Skeletal muscle satellite cell (primary cell): Measurements from ENCODE around the gene CCDC9B.

Experiments
- H3K27me3 ChIP-seq: 2 replicates; pipeline ENCODE4 v1.7.0; 2013; ENCODE audit warnings: low read length; ENCODE audit not compliant: control insufficient read depth, insufficient read depth
- H3K36me3 ChIP-seq: 2 replicates; pipeline ENCODE4 v1.7.0; 2013; ENCODE audit warnings: mild to moderate bottlenecking, control low read depth, low read length; ENCODE audit not compliant: insufficient read depth
- H3K4me1 ChIP-seq: 2 replicates; pipeline ENCODE4 v1.7.0; 2013; ENCODE audit warnings: low read length; ENCODE audit not compliant: control insufficient read depth, insufficient read depth
- H3K4me2 ChIP-seq: 2 replicates; pipeline ENCODE4 v1.7.0; 2013; ENCODE audit warnings: mild to moderate bottlenecking, low read length
- H3K4me3 ChIP-seq: 2 replicates; pipeline ENCODE4 v1.7.0; 2013; ENCODE audit warnings: low read length
- H3K9ac ChIP-seq: 2 replicates; pipeline ENCODE4 v1.7.0; 2013; ENCODE audit warnings: mild to moderate bottlenecking, low read depth, low read length, moderate library complexity
- H3K9me3 ChIP-seq: replicated peaks from 2 replicates; pipeline ENCODE4 v1.7.0; 2013; ENCODE audit warnings: mild to moderate bottlenecking, control low read depth, low read length

Gene CCDC9B

DNA sequence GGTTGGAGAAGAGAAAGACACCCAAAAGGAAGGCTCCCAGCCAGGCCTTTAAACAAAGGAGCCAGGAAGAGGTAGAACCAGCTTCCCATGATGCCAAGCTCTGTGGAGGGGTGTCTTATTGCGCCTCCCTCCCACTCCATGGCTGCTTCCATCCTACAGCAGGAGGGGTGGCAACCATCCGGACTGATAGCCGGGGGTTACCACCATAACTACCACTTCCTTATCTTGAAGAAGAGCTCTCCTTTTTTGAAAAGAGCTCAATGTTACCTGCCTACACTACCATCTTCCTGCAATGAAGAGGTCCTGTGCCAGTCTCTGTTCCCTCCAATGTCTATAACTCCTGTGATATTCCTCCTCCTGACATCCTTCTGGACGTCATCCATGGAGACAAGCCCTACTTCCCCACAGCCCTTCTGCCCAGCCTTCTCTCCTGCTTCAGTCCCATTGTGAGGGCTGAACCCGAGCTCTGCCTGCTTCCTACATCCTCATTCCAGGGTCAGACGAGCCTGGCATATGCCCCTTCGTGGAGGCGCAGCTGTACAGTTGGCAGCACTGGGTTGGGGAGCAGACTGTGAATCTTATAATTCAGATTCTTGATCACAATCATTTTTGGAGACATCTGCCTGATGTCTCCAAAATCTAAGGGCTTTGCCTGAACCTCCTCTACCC is 8.5 kb downstream of the CCDC9B start:
- Histone ChIP-seq H3K4me3 (no peak overlapping the region), H3K36me3 (peaks cover 26% of the 10 kb centered on the region), H3K27me3 (no peaks in the 10 kb centered on the region), H3K9me3 (no peaks in the 10 kb centered on the region), H3K4me1 (peaks cover 24% of the 10 kb centered on the region), H3K4me2 (no peak overlapping the region), H3K9ac (no peak overlapping the region)

GRCh38 chr15:40331637-40332036 is 9.1 kb downstream of the CCDC9B start:
- Histone ChIP-seq H3K27me3 (no peaks in the 10 kb centered on the region), H3K4me2 (no peak overlapping the region), H3K9ac (no peak overlapping the region), H3K36me3 (peaks cover 20% of the 10 kb centered on the region), H3K9me3 (no peaks in the 10 kb centered on the region), H3K4me1 (peaks cover 23% of the 10 kb centered on the region), H3K4me3 (no peak overlapping the region)

DNA sequence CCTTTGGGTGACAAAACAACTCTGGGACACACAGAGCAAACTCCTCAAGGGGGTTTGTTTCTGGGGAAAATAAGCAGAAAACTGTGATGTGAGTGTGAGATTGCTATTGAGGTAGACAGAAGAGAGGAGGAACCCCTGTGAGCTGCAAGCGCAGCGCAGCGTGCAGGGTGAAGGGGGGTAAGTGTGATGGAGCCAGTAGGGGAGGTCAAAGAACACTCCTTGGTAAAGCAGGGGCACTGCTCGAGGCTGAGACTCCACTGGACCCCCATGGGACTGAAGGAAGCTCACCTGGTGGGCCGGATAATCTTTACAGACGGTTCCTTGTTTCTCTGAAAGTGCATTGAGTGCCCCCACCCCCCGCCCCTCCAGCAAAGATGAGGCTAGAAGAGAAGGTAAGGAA is 9.7 kb downstream of the CCDC9B start:
- Histone ChIP-seq H3K9ac (no peak overlapping the region), H3K4me3 (no peak overlapping the region), H3K4me1 (peaks cover 23% of the 10 kb centered on the region), H3K36me3 (peaks cover 14% of the 10 kb centered on the region), H3K9me3 (no peaks in the 10 kb centered on the region), H3K27me3 (no peaks in the 10 kb centered on the region), H3K4me2 (no peak overlapping the region)

GRCh38 chr15:40330368-40330836 is 10.3 kb downstream of the CCDC9B start:
- Histone ChIP-seq H3K4me3 (no peak overlapping the region), H3K4me2 (no peak overlapping the region), H3K9me3 (no peaks in the 10 kb centered on the region), H3K9ac (no peak overlapping the region), H3K36me3 (peaks cover 8% of the 10 kb centered on the region), H3K27me3 (no peaks in the 10 kb centered on the region), H3K4me1 (peaks cover 23% of the 10 kb centered on the region)

GRCh38 chr15:40329804-40330203 is 10.9 kb downstream of the CCDC9B start:
- Histone ChIP-seq H3K4me2 (no peak overlapping the region), H3K27me3 (no peaks in the 10 kb centered on the region), H3K9ac (no peak overlapping the region), H3K36me3 (peaks cover 2% of the 10 kb centered on the region), H3K4me1 (peaks cover 27% of the 10 kb centered on the region), H3K4me3 (no peak overlapping the region), H3K9me3 (no peaks in the 10 kb centered on the region)

DNA sequence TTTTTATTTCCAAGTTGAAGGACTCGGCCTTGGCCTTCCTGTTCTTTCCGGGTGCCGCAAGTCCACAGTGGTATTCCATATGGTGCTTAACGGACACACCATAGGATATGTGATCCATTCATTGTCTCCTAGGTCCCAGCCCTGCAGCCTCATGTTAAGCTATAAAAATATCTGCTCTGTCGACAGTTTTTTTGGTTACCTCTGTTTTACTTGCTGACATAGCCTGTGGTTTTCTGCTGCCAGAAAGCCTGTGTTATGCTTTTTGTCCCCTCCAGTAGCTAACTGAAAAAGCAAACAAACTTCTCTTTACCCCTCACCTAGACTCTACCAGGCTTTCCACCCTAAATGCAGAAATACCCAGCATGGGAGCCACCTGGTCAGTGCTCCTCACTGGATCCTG is 12.0 kb downstream of the CCDC9B start:
- Histone ChIP-seq H3K27me3 (no peaks in the 10 kb centered on the region), H3K9me3 (no peaks in the 10 kb centered on the region), H3K9ac (no peak overlapping the region), H3K4me2 (no peak overlapping the region), H3K4me1 (peaks cover 24% of the 10 kb centered on the region), H3K36me3 (peaks cover 2% of the 10 kb centered on the region), H3K4me3 (no peak overlapping the region)

DNA sequence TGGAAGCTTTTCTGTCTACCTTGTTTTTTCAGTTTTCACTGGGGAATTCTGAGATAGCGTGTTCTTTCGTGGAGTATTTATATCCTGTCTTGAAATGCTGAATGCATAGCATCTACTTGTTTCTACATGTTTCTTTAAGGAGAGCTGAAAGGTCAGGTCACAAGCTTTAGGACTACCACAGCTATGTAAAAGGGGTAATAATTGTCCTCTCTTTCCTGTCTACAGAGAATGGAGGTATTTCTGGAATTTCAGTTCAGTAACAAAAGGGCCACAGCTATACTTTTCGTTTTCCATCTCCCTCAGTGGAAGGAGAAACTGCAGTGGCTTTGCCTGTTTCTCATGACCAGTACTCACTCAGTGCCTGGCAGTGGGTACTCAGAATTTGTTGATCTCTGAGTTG is 12.6 kb downstream of the CCDC9B start:
- peaks cover 24% of the 10 kb centered on the region for H3K4me1 ChIP-seq
- H3K9ac ChIP-seq, result no peak overlapping the region

DNA sequence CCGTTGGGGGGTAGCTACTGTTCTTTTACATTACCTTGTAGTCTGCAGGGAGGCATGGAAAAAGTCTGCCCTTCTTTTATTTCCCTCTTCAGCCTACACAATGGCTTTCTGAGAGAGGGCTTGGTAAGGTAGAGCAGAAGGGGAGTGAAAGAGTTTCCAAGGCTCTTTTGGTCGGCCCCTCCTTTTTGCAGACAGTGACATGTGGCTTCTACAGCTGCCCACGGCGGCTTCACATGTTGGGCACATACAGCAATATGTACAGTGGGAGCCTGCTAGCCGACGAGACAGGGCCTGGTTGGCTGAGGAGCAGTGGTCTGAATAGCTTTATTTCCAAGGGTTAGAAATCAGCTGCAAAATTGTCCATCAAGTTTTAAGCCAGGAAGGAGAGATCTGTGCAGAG is 13.3 kb downstream of the CCDC9B start:
- H3K4me3 ChIP-seq, result no peak overlapping the region
- no peak overlapping the region for H3K9ac ChIP-seq
- H3K27me3 ChIP-seq, result no peaks in the 10 kb centered on the region
- peaks cover 24% of the 10 kb centered on the region for H3K4me1 ChIP-seq
- no peaks in the 10 kb centered on the region for H3K9me3 ChIP-seq
- H3K36me3 ChIP-seq, result peaks cover 2% of the 10 kb centered on the region
- H3K4me2 ChIP-seq, result no peak overlapping the region

More for the DNA sequence above, 12.6 kb downstream of the CCDC9B start:
- H3K36me3 ChIP-seq, result peaks cover 2% of the 10 kb centered on the region
- H3K27me3 ChIP-seq, result no peaks in the 10 kb centered on the region
- H3K4me2 ChIP-seq, result peak overlapping the region; percentile 18
- H3K4me3 ChIP-seq, result no peak overlapping the region
- no peaks in the 10 kb centered on the region for H3K9me3 ChIP-seq

DNA sequence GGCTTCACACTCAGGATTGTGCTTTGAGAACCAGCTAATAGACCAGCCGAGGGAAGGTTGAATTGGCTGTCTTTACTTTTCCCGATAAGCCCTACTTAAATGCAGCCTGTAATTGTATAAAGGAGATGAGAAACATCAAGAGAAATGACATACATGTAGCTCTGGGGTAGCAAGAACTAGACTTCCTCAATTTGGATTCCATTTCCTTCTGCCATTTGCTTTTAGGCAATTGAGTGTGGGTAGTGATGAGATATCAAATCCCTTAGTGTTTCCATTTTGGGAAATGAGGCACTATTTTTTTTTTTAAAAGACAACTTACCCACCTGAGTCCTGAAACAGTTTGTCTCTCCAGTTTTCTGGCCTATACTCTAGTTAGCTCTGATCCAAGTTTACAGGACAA is 15.0 kb downstream of the CCDC9B start:
- Histone ChIP-seq H3K9me3 (no peaks in the 10 kb centered on the region), H3K4me2 (peak overlapping the region; percentile 87), H3K9ac (no peak overlapping the region), H3K27me3 (no peaks in the 10 kb centered on the region), H3K36me3 (no peaks in the 10 kb centered on the region), H3K4me3 (no peak overlapping the region), H3K4me1 (peaks cover 24% of the 10 kb centered on the region)

GRCh38 chr15:40325188-40325587 is 15.6 kb downstream of the CCDC9B start:
- H3K36me3 ChIP-seq, result no peaks in the 10 kb centered on the region
- peak overlapping the region; percentile 79 for H3K9ac ChIP-seq
- peak overlapping the region; percentile 83 for H3K4me3 ChIP-seq
- peak overlapping the region; percentile 87 for H3K4me2 ChIP-seq
- H3K4me1 ChIP-seq, result peaks cover 23% of the 10 kb centered on the region
- no peaks in the 10 kb centered on the region for H3K27me3 ChIP-seq
- H3K9me3 ChIP-seq, result no peaks in the 10 kb centered on the region

DNA sequence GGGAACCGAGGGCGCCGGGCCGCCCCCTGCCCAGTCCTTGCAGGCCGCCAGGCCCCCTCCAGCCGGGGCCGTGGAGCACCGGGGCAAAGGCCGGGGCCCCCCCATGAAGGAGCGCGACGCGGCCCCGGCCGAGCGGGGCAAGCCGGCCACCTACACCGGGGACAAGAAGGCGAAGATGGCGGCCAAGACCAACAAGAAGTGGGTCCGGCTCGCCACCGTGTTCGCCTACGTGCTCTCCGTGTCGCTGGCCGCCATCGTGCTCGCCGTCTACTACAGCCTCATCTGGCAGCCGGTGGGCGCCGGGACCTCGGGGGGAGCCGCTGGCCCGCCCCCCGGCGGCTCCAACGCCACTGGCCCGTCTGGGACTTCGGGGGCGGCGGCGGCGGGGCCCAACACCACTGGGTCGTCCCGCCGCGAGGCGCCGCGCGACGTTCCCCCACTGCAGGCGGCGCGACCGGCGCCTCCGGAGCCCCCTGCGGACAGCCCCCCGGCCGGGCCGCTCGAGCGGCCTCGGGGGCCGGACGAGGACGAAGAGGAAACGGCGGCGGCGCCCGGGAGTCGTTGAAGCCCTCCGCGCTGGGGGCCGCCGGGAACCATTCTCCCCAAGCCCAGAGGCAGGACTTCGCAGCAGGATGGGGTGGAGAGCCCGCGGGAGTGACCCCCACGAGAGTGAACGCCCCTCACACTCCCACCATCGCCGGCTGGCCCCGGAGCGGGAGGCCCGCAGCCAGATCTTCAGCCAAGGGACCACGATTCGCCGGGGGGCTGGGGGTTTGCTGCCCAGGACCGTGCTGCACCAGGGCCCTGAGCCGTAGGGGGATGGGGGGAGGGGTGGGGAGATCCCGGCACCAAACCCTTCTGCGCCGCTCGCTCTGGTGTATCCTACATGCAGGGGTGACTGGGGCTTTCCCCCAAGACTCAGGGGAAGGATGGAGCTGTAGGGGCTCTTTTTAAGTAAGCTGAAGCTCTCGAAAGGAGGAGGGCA is 16.5 kb downstream of the CCDC9B start:
- Histone ChIP-seq H3K4me1 (peaks cover 20% of the 10 kb centered on the region), H3K4me2 (peak overlapping the region; percentile 87), H3K9me3 (no peaks in the 10 kb centered on the region), H3K27me3 (peaks cover 4% of the 10 kb centered on the region), H3K36me3 (no peaks in the 10 kb centered on the region), H3K9ac (peak overlapping the region; percentile 79), H3K4me3 (peak overlapping the region; percentile 83)
